Stimulated activated CD4-positive, alpha-beta T cell treated with anti-CD3 and anti-CD28 coated beads, TNF-alpha, amount 100 ng/mL, for 4 hours (primary cell): ENCODE data around the gene DMRTC1B.
"Not testable (repeated sequence)": the region's sequence is repeated elsewhere in the genome, so short reads cannot be mapped to it uniquely, and the experiment has no call there.

Source experiments
- DNase-seq, 3 experiments: peaks; one replicate each; pipeline ENCODE4 v3.0.0-alpha.2; 2020; ENCODE audit warnings: low read depth in 3 of 3

The DMRTC1B gene

DNA sequence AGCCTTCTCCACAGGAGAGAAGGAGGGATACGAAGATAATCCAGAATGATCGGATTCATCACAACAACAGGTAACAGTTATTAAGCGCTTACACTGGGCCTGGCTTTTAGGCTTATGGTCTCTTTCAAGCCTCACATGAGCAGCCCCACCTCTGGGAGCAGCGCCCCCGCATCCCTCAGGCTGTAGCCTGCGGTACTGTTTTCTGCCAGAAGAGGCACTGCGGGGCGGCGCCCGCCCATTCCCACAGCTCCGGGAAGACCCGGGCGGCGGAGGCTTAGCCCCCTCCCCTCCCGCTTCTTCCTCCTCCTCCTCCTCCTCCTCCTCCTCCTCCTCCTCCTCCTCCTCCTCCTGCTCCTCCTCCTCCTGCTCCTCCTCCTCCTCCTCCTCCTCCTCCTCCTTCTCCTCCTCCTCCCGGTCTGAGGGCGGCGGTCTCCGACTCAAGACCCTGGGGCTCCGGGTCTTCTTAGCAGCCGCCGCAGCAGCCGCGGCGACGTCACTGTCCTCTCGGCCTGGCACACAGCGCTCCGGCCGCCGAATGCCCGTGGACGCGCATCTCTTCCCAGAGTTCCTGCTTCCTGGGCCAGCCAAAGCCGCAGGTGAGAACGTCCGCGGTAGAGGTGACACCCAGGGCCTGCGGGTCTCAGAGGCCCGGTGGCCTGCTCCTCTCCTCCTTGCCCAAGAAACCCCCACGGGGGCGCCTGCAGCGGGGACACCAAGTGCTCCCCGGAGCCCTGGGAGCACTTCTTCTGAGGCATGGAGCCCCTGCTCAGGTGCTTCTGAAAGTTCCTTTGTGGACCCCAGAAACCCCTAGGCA is at the start of gene DMRTC1B:
Gene DMRTC1B (plus strand): TSS at position 238 of the 814 bp plus-strand sequence. CDS start 68,246 bp downstream, outside the sequence.
- DNase-seq: not testable (repeated sequence)

DNA sequence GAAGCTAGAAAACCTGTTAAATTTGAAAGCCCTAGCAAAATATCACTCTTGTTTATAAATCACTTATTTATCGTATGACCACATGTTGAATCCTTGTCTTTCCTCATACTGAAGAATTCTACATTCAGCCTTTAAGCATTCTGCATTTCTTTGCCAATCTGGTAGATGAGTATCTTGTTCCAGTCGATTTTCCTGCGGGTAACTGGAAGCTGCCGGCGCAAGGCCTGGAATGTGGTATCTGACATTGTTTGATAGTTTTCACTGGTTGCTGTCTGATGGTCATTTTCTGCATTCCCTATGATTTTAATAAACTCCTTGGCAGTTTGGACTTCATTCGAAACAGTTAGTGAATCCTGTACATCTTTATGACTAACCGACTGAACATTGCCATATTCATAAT is 48.8 kb upstream of the DMRTC1B start:
- no peak for DNase-seq

- DNase-seq: not testable (repeated sequence)
Observed at GRCh38 chrX:72733636-72734035, 43.1 kb upstream of the DMRTC1B start.

DNA sequence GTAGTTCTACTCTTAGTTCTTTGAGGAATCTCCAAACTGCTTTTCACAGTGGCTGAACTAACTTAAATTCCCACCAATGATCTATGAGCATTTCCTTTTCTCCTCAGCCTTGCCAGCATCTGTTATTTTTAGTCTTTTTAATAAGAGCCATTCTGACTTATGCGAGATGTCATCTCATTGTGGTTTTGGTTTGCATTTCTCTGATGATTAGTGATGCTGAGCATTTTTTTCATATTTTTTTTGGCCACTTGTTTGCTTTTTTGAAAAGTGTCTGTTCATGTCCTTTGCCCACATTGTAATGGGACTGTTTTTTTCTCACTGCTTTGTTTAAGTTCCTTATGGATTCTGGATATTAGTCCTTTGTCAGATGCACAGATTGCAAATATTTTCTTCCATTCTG is 41.1 kb upstream of the DMRTC1B start:
- DNase-seq: no peak

DNA sequence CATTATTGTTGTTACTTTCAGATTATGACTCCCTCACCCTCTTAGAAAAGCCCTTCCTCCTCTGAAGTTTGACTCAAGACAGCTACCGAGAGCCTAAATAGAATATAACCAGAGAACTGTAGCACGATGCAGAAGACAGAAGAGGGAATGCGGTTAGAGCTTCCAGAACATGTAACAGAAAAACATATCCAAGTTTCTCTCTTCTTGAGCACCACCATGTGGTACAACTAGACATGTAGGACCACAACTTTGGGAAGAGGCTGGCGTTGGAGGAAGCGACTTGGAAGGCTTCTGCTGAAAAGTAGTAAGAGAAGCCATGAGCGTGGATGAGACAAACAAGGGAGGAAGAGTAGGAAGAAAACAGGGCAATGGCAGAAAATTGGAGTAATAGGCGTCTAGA is 31.1 kb upstream of the DMRTC1B start:
- not testable (repeated sequence) for DNase-seq

DNA sequence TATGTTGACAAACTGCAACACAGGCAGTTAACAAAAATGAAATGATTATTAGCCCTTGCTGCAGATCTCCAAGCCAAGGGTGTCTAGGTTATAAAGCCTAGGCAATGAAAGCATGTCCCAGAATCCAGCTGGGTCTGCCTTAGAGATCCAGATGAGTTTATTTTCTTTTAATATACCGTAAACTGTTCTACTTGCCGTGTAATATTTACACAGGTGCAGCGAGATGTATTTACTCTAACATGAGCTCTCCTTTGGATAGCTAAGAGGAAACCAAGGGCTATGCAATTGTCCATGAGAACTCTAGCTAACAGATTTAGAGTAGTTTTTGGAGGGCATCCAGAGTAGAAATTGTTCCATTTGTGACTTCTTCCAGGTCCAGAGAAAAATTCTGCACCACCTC is 28.1 kb upstream of the DMRTC1B start:
- not testable (repeated sequence) for DNase-seq

DNA sequence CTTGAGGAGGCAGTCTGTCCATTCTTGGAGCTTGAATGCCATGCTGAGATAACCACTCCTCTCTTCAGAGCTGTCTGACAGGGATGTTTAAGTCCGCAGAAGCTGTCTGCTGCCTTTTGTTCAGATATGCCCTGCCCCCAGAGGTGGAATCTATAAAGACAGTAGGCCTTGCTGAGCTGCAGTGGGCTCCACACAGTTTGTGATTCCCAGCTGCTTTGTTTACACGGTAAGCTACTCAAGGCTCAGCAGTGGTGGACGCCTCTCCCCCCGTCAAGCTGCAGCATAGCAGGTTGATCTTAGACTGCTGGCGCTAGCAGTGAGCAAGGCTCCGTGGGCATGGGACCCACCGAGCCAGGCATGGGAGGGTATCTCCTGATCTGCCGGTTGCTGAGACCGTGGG is 16.2 kb upstream of the DMRTC1B start:
- not testable (repeated sequence) for DNase-seq

GRCh38 chrX:72777467-72777790 is 739 bp downstream of the DMRTC1B start:
- DNase-seq: not testable (repeated sequence)

GRCh38 chrX:72778146-72778545 is 1.5 kb downstream of the DMRTC1B start:
- DNase-seq: not testable (repeated sequence)

DNA sequence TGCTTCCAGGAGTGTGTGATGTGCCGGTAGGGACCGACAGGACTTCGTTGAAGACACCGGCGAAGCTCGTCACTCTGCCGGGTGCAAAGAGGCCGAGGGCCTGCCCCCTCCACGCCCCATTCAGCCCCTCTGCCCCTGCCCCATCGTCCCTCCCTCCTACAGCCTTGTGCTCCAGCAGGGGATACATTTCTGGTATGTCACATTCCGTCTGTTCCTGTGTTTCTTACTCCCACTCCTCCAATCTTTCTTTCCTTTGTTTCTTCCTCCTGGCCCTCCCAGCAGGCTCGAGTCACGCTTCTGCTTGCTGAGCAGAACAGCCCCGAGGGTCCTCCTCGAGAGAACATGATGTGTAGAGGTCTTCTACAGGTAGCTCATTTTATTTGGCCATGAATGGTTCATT is 5.9 kb downstream of the DMRTC1B start, which contains the start of gene FAM236B:
Gene FAM236B (minus strand): TSS at position 101 of the 400 bp plus-strand sequence. CDS start 100 bp downstream, at position 1.
- DNase-seq: not testable (repeated sequence)

- not testable (repeated sequence) for DNase-seq
Observed at GRCh38 chrX:72783365-72783936, 6.8 kb downstream of the DMRTC1B start.

- DNase-seq: not testable (repeated sequence)
Observed at GRCh38 chrX:72783964-72784363, 7.3 kb downstream of the DMRTC1B start.

- not testable (repeated sequence) for DNase-seq
Observed at GRCh38 chrX:72788142-72788541, 11.5 kb downstream of the DMRTC1B start.

- DNase-seq: not testable (repeated sequence)
Observed at GRCh38 chrX:72790390-72790789, 13.7 kb downstream of the DMRTC1B start.

DNA sequence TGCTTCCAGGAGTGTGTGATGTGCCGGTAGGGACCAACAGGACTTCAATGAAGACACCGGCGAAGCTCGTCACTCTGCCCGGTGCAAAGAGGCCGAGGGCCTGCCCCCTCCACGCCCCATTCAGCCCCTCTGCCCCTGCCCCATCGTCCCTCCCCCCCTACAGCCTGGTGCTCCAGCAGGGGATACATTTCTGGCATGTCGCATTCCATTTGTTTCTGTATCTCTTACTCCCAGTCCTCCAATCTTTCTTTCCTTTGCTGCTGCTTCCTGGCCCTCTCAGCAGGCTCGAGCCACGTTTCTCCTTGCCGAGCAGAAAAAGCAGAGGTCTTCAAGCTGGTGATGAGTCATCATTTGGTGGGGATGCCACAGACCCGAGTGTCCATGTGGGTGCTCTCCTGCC is 31.4 kb downstream of the DMRTC1B start, which contains the start of gene FAM236D:
Gene FAM236D (minus strand): TSS at position 101 of the 400 bp plus-strand sequence. CDS start 100 bp downstream, at position 1.
- not testable (repeated sequence) for DNase-seq

GRCh38 chrX:72830701-72831100 is 54.0 kb downstream of the DMRTC1B start:
- DNase-seq: not testable (repeated sequence)

DNA sequence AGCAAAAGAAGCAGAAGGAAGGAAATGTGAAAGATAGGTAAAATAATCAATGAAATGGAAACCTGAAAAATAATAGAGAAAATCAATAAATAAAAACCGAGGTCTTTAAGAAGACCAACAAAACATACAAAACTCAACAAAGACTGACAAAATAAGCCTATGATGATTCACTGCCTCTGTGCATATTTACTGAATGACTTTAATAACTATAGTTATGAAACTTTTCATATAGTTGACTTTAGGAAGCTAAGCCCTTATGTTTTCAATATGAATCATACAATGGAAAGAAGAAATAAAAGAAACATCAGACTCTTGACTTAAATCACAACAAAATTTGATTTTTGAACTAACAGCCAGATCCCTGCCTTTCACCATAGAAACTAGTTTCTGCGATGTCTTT is 60.8 kb downstream of the DMRTC1B start:
- DNase-seq: not testable (repeated sequence)

DNA sequence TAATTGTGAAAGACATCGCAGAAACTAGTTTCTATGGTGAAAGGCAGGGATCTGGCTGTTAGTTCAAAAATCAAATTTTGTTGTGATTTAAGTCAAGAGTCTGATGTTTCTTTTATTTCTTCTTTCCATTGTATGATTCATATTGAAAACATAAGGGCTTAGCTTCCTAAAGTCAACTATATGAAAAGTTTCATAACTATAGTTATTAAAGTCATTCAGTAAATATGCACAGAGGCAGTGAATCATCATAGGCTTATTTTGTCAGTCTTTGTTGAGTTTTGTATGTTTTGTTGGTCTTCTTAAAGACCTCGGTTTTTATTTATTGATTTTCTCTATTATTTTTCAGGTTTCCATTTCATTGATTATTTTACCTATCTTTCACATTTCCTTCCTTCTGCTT is 106.2 kb downstream of the DMRTC1B start:
- DNase-seq: not testable (repeated sequence)

GRCh38 chrX:72889740-72890139 is 113.0 kb downstream of the DMRTC1B start:
- DNase-seq: not testable (repeated sequence)
